ENCODE data around the gene DCAF17.

Gene DCAF17, protein sequence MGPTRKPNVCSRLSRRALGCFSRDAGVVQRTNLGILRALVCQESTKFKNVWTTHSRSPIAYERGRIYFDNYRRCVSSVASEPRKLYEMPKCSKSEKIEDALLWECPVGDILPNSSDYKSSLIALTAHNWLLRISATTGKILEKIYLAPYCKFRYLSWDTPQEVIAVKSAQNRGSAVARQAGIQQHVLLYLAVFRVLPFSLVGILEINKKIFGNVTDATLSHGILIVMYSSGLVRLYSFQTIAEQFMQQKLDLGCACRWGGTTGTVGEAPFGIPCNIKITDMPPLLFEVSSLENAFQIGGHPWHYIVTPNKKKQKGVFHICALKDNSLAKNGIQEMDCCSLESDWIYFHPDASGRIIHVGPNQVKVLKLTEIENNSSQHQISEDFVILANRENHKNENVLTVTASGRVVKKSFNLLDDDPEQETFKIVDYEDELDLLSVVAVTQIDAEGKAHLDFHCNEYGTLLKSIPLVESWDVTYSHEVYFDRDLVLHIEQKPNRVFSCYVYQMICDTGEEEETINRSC

DNA sequence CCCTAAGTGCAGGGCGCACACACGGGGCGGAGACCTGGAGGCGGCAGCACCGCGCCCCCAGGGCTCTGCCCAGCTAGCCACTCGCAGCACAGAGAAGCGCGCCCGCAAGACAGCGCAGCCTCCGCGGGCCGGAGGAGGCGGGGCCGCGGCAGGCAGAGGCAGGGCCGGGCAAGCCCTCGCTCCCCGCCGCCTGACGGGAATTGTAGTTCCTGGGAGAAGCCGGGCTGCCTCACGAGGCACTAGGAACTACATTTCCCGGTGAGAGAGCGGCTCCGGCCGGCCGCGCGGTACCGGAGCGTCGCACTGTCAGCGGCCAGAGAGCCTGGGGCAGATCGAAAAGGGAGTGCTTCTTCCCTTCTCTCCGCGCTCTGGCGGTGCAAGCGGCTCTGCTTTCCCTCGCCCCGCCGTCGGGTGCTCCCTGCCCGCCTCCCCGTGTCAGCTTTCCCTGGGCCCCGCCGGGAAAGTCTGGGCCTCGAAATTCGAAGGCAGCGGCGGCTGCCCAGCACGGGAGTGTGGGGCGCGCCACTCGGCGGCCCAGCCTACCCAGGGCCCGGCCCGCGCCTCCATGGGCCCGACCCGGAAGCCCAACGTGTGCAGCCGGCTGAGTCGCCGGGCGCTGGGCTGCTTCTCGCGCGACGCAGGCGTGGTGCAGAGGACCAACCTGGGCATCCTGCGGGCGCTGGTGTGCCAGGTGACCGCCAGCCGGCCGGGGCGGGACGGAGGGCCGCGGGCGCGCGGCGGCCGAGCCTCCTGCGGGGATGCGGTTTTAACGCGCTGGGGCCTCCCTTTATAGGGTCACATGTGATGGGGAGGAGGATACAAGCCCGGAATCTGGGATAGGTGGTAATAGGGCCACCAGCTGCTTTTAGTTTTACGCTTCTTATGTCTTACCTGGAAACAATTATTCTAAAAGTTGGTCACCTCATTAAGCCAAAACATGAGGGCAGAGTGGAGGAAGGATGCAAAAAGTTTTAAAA is at the start of gene DCAF17:
Gene DCAF17, plus strand, starts transcription at position 214 of the 977 bp plus-strand sequence. Its CDS starts 352 bp downstream, at position 566.
- peak within 1 kb of the TSS; percentile 98 for H3K4me3 ChIP-seq (ENCODE audit: control insufficient read depth, low read depth, low read length)
- peak; percentile 68 for DNase-seq (ENCODE audit: low read depth)
- TF ChIP-seq CTCF (IDR thresholded peaks at IDR 0.05; ENCODE audit: control insufficient read depth, insufficient read depth, low read depth, low read length, missing control alignments): no peak

- no peak for DNase-seq (ENCODE audit: low read depth)
- no peak overlapping the region for H3K4me3 ChIP-seq (ENCODE audit: control insufficient read depth, low read depth, low read length)
- no peak for TF ChIP-seq CTCF (IDR thresholded peaks at IDR 0.05; ENCODE audit: control insufficient read depth, insufficient read depth, low read depth, low read length, missing control alignments)
Observed at GRCh38 chr2:171386627-171387026, 47.4 kb upstream of the DCAF17 start.

- no peak for DNase-seq (ENCODE audit: low read depth)
- no peak overlapping the region for H3K4me3 ChIP-seq (ENCODE audit: control insufficient read depth, low read depth, low read length)
- TF ChIP-seq CTCF (IDR thresholded peaks at IDR 0.05; ENCODE audit: control insufficient read depth, insufficient read depth, low read depth, low read length, missing control alignments): no peak
Observed at GRCh38 chr2:171387052-171387451, 47.0 kb upstream of the DCAF17 start.

- H3K4me3 ChIP-seq (ENCODE audit: control insufficient read depth, low read depth, low read length): no peak overlapping the region
- no peak for TF ChIP-seq CTCF (IDR thresholded peaks at IDR 0.05; ENCODE audit: control insufficient read depth, insufficient read depth, low read depth, low read length, missing control alignments)
- no peak for DNase-seq (ENCODE audit: low read depth)
Observed at GRCh38 chr2:171389325-171389724, 44.7 kb upstream of the DCAF17 start.

DNA sequence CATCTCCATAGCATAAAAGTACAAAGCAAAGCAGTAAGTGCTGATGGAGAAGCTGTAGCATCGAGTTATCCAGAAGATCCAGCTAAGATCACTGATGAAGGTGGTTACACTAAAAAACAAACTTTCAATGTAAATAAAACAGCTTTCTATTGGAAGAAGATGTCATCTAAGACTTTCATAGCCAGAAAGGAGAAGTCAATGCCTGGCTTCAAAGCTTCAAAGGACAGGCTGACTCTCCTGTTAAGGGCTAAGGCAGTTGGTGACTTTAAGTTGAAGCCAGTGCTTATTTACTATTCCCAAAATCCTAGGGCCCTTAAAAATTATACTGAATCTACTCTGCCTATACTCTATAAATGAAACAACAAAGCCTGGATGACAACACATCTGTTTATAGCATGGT is 44.2 kb upstream of the DCAF17 start:
- H3K4me3 ChIP-seq (ENCODE audit: control insufficient read depth, low read depth, low read length): no peak overlapping the region
- no peak for TF ChIP-seq CTCF (IDR thresholded peaks at IDR 0.05; ENCODE audit: control insufficient read depth, insufficient read depth, low read depth, low read length, missing control alignments)
- no peak for DNase-seq (ENCODE audit: low read depth)

DNA sequence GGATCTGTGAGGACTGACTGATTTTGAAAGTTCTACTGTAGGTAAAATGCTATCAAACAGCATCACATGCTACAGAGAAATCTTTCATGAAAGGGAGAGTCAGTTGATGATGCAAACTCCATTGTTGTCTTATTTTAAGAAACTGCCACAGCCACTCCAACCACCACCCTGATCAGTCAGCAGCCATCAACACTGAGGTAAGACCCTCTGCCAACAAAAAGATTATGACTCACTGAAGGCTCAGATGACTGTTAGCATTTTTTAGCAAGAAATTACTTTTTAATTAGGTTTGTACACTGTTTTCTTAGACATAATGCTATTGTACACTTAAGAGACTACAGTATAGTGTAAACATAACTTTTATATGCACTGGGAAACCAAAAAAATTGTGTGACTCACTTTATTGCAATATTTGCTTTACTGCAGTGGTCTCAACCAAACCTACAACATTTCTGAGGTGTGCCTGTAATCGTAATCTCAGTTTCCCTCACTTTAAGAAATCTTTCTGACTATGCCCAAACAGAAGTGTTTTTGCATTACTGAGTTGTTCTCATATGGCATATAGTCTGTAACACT is 43.0 kb upstream of the DCAF17 start:
- DNase-seq (ENCODE audit: low read depth): peak; percentile 37
- TF ChIP-seq CTCF (IDR thresholded peaks at IDR 0.05; ENCODE audit: control insufficient read depth, insufficient read depth, low read depth, low read length, missing control alignments): no peak
- H3K4me3 ChIP-seq (ENCODE audit: control insufficient read depth, low read depth, low read length): no peak overlapping the region
